Measurements from ENCODE around the gene ECM2. TPM values are rescaled to one million over a fixed set of nuclear protein-coding genes. Genes with fewer than 3 reads are reported as not detected.

ECM2 gene
- total and polyA plus RNA-seq, 2 of the 8 experiments (the other 6 are each of a cell fraction or from before 2014, with no cell fraction given): not detected

DNA sequence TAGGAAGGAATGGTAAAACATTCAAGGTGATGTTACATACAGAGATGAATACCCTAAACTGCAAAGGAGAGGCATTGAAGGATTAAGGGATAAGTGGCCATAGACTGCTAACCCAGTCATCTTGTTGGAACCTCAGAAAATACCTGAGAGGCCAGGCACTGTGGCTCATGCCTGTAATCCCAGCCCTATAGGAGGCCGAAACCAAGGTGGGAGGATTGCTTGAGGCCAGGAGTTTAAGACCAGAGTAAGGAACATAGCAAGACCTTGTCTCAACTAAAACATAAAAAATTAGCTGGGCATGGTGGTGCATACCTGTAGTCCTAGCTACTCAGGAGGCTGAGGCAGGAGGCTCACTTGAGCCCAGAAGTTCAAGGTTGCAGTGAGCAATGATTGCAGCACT lies 10.9 kb downstream of the ECM2 start:
- Histone ChIP-seq H3K23ac (ENCODE audit: insufficient read length) (no peak overlapping the region), H3K14ac (ENCODE audit: insufficient read length) (no peak overlapping the region), H2BK15ac (ENCODE audit: low read length) (no peak overlapping the region), H3K4me2 (ENCODE audit: insufficient read depth in 1 of 2, low read depth in 2 of 2, low read length in 2 of 2) (no peak overlapping the region), H3K23me2 (ENCODE audit: low read depth, low read length) (no peaks in the 10 kb centered on the region), H3K56ac (replicated peaks; ENCODE audit: insufficient read length, low read depth, low read length) (no peak overlapping the region), H4K91ac (replicated peaks; ENCODE audit: insufficient read length, low read length) (no peak overlapping the region), H2AFZ (ENCODE audit: low read length) (no peak overlapping the region), H3K4ac (replicated peaks; ENCODE audit: insufficient read length, low read depth, low read length) (no peak overlapping the region), H3K4me1 (replicated peaks in 1 of 4; ENCODE audit: control insufficient read depth in 3 of 4, insufficient read depth in 4 of 4, low read length in 3 of 4) (no peaks in the 10 kb centered on the region), H3K27ac (ENCODE audit: low read depth, low read length) (no peak overlapping the region), H2BK12ac (ENCODE audit: low read depth, low read length) (no peak overlapping the region), H2AK5ac (ENCODE audit: low read depth, low read length) (no peak overlapping the region), H3K27me3 (replicated peaks in 1 of 4; ENCODE audit: control insufficient read depth in 3 of 4, extremely low read depth in 1 of 4, insufficient read depth in 3 of 4, low read length in 3 of 4) (no peaks in the 10 kb centered on the region), H4K8ac (ENCODE audit: extremely low read depth, insufficient read depth, low read length) (no peak overlapping the region), H4K20me1 (replicated peaks in 1 of 2; ENCODE audit: control insufficient read depth in 1 of 2, insufficient read depth in 2 of 2, low read length in 2 of 2) (no peaks in the 10 kb centered on the region), H2BK5ac (ENCODE audit: low read depth, low read length) (no peak overlapping the region), H3K4me3 (ENCODE audit: extremely low read depth in 1 of 4, insufficient read depth in 2 of 4, low read depth in 3 of 4, low read length in 4 of 4) (no peak overlapping the region), H3K18ac (ENCODE audit: extremely low read depth, low read length) (no peak overlapping the region), H2BK120ac (replicated peaks; ENCODE audit: low read depth, low read length) (no peak overlapping the region), H3K9ac (replicated peaks in 1 of 4; ENCODE audit: extremely low read depth in 1 of 4, low read depth in 3 of 4, low read length in 3 of 4) (no peak overlapping the region), H3K9me3 (ENCODE audit: insufficient read depth in 2 of 2, low read depth in 1 of 2, low read length in 1 of 2) (no peaks in the 10 kb centered on the region), H2BK20ac (ENCODE audit: low read length) (no peak overlapping the region), H3K79me1 (ENCODE audit: low read depth, low read length) (no peaks in the 10 kb centered on the region), H3K79me2 (ENCODE audit: control insufficient read depth in 1 of 2, insufficient read depth in 2 of 2, low read length in 2 of 2) (no peaks in the 10 kb centered on the region), H4K5ac (ENCODE audit: insufficient read length, low read depth, low read length) (no peak overlapping the region), H3K36me3 (ENCODE audit: control insufficient read depth in 2 of 4, insufficient read depth in 4 of 4, low read length in 3 of 4) (no peaks in the 10 kb centered on the region)
- POLR2A ChIA-PET (ENCODE audit: partially characterized antibody): no interaction called here
- no peak for FAIRE-seq
- CTCF ChIA-PET (ENCODE audit: partially characterized antibody): interaction anchor here (3.6 kb wide), 1 partner anchor 22 kb away, joined by 19 read pairs; no protein-coding TSS in a partner anchor
- DNase-seq (ENCODE audit: low read depth in 1 of 2, low spot score in 2 of 2): no peak
- WGBS, 2 experiments (ENCODE audit: extremely low coverage in 1 of 2, insufficient coverage in 1 of 2, insufficient read length in 1 of 2, insufficient replicate concordance in 2 of 2, low coverage in 1 of 2, low lambda C conversion rate in 2 of 2, missing lambda C conversion rate in 1 of 2): 90% methylated on average over 1 of the region's 1 CpG; no CpG with 5 or more reads in 1 of the 2 experiments
- TF ChIP-seq ASH2L (IDR thresholded peaks at IDR 0.05; ENCODE audit: low read length): no peak
- TF ChIP-seq CREB1 (IDR thresholded peaks at IDR 0.05): no peak
- TF ChIP-seq RAD21 (IDR thresholded peaks at IDR 0.05 in 1 of 2, conservative IDR thresholded peaks at IDR 0.05 in 1 of 2; ENCODE audit: low read depth in 2 of 2, low read length in 2 of 2): no peak
- no peak for TF ChIP-seq YY1 (IDR thresholded peaks at IDR 0.05; ENCODE audit: low read depth, low read length)
- TF ChIP-seq, protein P1, sequence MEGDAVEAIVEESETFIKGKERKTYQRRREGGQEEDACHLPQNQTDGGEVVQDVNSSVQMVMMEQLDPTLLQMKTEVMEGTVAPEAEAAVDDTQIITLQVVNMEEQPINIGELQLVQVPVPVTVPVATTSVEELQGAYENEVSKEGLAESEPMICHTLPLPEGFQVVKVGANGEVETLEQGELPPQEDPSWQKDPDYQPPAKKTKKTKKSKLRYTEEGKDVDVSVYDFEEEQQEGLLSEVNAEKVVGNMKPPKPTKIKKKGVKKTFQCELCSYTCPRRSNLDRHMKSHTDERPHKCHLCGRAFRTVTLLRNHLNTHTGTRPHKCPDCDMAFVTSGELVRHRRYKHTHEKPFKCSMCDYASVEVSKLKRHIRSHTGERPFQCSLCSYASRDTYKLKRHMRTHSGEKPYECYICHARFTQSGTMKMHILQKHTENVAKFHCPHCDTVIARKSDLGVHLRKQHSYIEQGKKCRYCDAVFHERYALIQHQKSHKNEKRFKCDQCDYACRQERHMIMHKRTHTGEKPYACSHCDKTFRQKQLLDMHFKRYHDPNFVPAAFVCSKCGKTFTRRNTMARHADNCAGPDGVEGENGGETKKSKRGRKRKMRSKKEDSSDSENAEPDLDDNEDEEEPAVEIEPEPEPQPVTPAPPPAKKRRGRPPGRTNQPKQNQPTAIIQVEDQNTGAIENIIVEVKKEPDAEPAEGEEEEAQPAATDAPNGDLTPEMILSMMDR (IDR thresholded peaks at IDR 0.05; ENCODE audit: control extremely low read depth in 1 of 3, insufficient read depth in 1 of 3, low read depth in 1 of 3, low read length in 3 of 3): no peak
- no peak for TF ChIP-seq CBX5 (IDR thresholded peaks at IDR 0.05; ENCODE audit: low read depth, low read length)
- no peak for TF ChIP-seq SIN3A (conservative IDR thresholded peaks at IDR 0.05 in 1 of 2, IDR thresholded peaks at IDR 0.05 in 1 of 2; ENCODE audit: low read depth in 1 of 2, low read length in 2 of 2)
- no peak for TF ChIP-seq HDAC2 (IDR thresholded peaks at IDR 0.05; ENCODE audit: borderline replicate concordance in 1 of 2, low read depth in 2 of 2, low read length in 2 of 2)
- no peak for TF ChIP-seq JUN (IDR thresholded peaks at IDR 0.05; ENCODE audit: low read depth, low read length)
- TF ChIP-seq TCF12 (IDR thresholded peaks at IDR 0.05; ENCODE audit: low read depth, low read length): no peak
- no peak for TF ChIP-seq GTF2F1 (IDR thresholded peaks at IDR 0.05; ENCODE audit: borderline replicate concordance, low read depth, low read length)
- TF ChIP-seq TAF1 (IDR thresholded peaks at IDR 0.05; ENCODE audit: low read depth, low read length): no peak
